PC-3 (cell line): ENCODE measurements around the gene MAS1.

Experiments
- EZH2 ChIP-seq: fragments of 300-600 bp; sonication (generic); IDR thresholded peaks from one replicate; pipeline ENCODE4 v1.6.1; 2017; ENCODE audit warnings: antibody characterized with exemption, mild to moderate bottlenecking, low read length; ENCODE audit not compliant: unreplicated experiment
- TF ChIP-seq, protein P1 (sequence below): fragments of 300-600 bp; sonication (generic); conservative IDR thresholded peaks from 2 replicates; pipeline ENCODE4 v1.5.1; 2017; ENCODE audit warnings: antibody characterized with exemption, low read depth, mild to moderate bottlenecking, low read length

DNA sequence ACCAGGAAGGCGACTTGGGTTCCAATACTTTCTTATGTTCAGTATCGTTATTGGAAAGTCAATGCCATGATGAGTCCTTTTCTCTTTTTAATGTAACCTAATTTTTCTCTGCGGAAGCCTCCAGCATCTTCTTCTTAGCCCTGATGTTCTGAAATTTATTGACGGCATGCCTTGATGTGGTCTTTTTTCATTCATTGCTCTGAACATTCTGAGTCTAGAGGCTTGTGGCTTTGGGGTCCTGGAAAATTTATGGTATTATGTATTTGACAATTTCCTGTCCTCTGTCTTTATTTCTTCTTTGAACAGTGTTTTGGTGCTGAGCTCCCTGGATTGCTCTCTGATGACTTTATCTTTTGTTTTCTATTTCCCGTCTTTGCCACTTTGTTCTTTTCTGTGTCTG is 28.7 kb upstream of the MAS1 start:
- TF ChIP-seq, protein P1, sequence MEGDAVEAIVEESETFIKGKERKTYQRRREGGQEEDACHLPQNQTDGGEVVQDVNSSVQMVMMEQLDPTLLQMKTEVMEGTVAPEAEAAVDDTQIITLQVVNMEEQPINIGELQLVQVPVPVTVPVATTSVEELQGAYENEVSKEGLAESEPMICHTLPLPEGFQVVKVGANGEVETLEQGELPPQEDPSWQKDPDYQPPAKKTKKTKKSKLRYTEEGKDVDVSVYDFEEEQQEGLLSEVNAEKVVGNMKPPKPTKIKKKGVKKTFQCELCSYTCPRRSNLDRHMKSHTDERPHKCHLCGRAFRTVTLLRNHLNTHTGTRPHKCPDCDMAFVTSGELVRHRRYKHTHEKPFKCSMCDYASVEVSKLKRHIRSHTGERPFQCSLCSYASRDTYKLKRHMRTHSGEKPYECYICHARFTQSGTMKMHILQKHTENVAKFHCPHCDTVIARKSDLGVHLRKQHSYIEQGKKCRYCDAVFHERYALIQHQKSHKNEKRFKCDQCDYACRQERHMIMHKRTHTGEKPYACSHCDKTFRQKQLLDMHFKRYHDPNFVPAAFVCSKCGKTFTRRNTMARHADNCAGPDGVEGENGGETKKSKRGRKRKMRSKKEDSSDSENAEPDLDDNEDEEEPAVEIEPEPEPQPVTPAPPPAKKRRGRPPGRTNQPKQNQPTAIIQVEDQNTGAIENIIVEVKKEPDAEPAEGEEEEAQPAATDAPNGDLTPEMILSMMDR, result no peak
- TF ChIP-seq EZH2, result no peak
